PC-9 (cell line): ENCODE data around the gene PMIS2. TPM values are rescaled to one million over a fixed set of nuclear protein-coding genes. Genes with fewer than 3 reads are reported as not detected.

Source experiments
- BruUV-seq: library from RNA; stranded (reverse); fragments of 400-500 nt; replicated peaks from 2 replicates; lab custom pipeline; 2021; lab: Mats Ljungman, UMichigan
- CTCF ChIA-PET: fragments of 300-600 bp; sonication (Branson Sonifier 250); formaldehyde crosslinking; loops from one replicate; lab custom pipeline; 2022; ENCODE audit warnings: antibody characterized with exemption; lab: Charles Lee
- POLR2A ChIA-PET: fragments of 300-600 bp; sonication (Branson Sonifier 250); formaldehyde crosslinking; loops from one replicate; lab custom pipeline; 2022; ENCODE audit warnings: antibody characterized with exemption; ENCODE audit not compliant: unreplicated experiment; lab: Charles Lee
- DNase-seq, 2 experiments: peaks; one replicate each; pipeline versions ENCODE4 v3.0.0 to v3.0.0-alpha.2; 2015 to 2022; ENCODE audit warnings: mixed read lengths in 1 of 2
- H2AFZ ChIP-seq: fragments of 200-600 bp; sonication (generic); 2 replicates; pipeline ENCODE4 v1.8.1; 2017; ENCODE audit warnings: antibody characterized with exemption
- H3F3A ChIP-seq: fragments of 200-600 bp; sonication (generic); 2 replicates; pipeline ENCODE4 v1.8.1; 2017; ENCODE audit warnings: antibody characterized with exemption, mild to moderate bottlenecking, low read depth; ENCODE audit not compliant: insufficient read depth
- H3K27ac ChIP-seq: fragments of 200-600 bp; sonication (generic); 2 replicates; pipeline ENCODE4 v1.6.1; 2016; ENCODE audit warnings: mixed run types
- H3K27me3 ChIP-seq: fragments of 200-600 bp; sonication (generic); 2 replicates; pipeline ENCODE4 v1.6.1; 2016; ENCODE audit warnings: low read depth, mixed run types; ENCODE audit not compliant: insufficient read depth
- H3K36me3 ChIP-seq: fragments of 200-600 bp; sonication (generic); 2 replicates; pipeline ENCODE4 v1.6.1; 2016; ENCODE audit warnings: low read depth, mixed run types
- H3K4me1 ChIP-seq: fragments of 200-600 bp; sonication (generic); replicated peaks from 2 replicates; pipeline ENCODE4 v1.6.1; 2016; ENCODE audit warnings: mixed run types; ENCODE audit not compliant: insufficient read depth
- H3K4me2 ChIP-seq: fragments of 200-600 bp; sonication (generic); 2 replicates; pipeline ENCODE4 v1.6.1; 2017; ENCODE audit warnings: mixed run types
- H3K4me3 ChIP-seq: fragments of 200-600 bp; sonication (generic); 2 replicates; pipeline ENCODE4 v1.6.1; 2016; ENCODE audit warnings: mixed run types
- H3K79me2 ChIP-seq: fragments of 200-600 bp; sonication (generic); 2 replicates; pipeline ENCODE4 v1.6.1; 2017; ENCODE audit warnings: low read depth, mixed run types
- H3K9me2 ChIP-seq: fragments of 200-600 bp; sonication (generic); 2 replicates; pipeline ENCODE4 v1.8.1; 2017; ENCODE audit warnings: mild to moderate bottlenecking; ENCODE audit not compliant: insufficient read depth
- H3K9me3 ChIP-seq: fragments of 200-600 bp; sonication (generic); 2 replicates; pipeline ENCODE4 v1.8.1; 2016; ENCODE audit warnings: low read depth; ENCODE audit not compliant: insufficient read depth
- H4K20me1 ChIP-seq: fragments of 200-600 bp; sonication (generic); 2 replicates; pipeline ENCODE4 v1.8.1; 2017; ENCODE audit not compliant: insufficient read depth
- CTCF ChIP-seq: fragments of 200-600 bp; sonication (generic); conservative IDR thresholded peaks from 2 replicates; pipeline ENCODE4 v1.6.1; 2017; ENCODE audit warnings: mixed run types, antibody characterized with exemption, mild to moderate bottlenecking, moderate library complexity
- EZH2 ChIP-seq: fragments of 200-600 bp; sonication (generic); IDR thresholded peaks from 2 replicates; pipeline ENCODE4 v1.8.0; 2017; ENCODE audit warnings: antibody characterized with exemption, low read depth
- intact Hi-C: fragments of 100-400 bp; cut with micrococcal nuclease; formaldehyde crosslinking; loops from one replicate; pipeline ENCODE4 v1.10.0; 2022; ENCODE audit not compliant: unreplicated experiment
- total RNA-seq: library from RNA; stranded (reverse); gene quantifications from 2 replicates; pipeline ENCODE4 v1.2.3, GENCODE V29; 2021

PMIS2 gene
- total RNA-seq, 1 experiment from 2014 or later, result not detected

- no peak for DNase-seq
- Histone ChIP-seq H3K36me3 (no peaks in the 10 kb centered on the region), H3K27ac (no peak overlapping the region), H3K27me3 (peaks cover 38% of the 10 kb centered on the region), H3K4me3 (no peak overlapping the region), H3K4me1 (no peaks in the 10 kb centered on the region), H3F3A (no peaks in the 10 kb centered on the region), H3K79me2 (no peaks in the 10 kb centered on the region), H4K20me1 (no peaks in the 10 kb centered on the region), H3K4me2 (no peak overlapping the region), H3K9me3 (peaks cover 2% of the 10 kb centered on the region), H3K9me2 (no peaks in the 10 kb centered on the region), H2AFZ (no peak overlapping the region)
- intact Hi-C loops, result no loop called here
- TF ChIP-seq CTCF, result no peak
- no peak for TF ChIP-seq EZH2
- BruUV-seq, result no TSS peak
- CTCF ChIA-PET, result interaction anchor here (0.6 kb wide), 1 partner anchor 8 kb away, joined by 5 read pairs; the partner anchor contains the start of gene ATP4A
- POLR2A ChIA-PET, result no interaction called here
Observed at GRCh38 chr19:35571406-35571965, 14.5 kb upstream of the PMIS2 start.

- BruUV-seq, result no TSS peak
- CTCF ChIA-PET, result no interaction called here
Observed at GRCh38 chr19:35577918-35578317, 8.1 kb upstream of the PMIS2 start.

GRCh38 chr19:35578707-35579106 lies 7.3 kb upstream of the PMIS2 start:
- Histone ChIP-seq H3K27me3 (peaks cover 51% of the 10 kb centered on the region), H2AFZ (no peak overlapping the region), H3K4me3 (no peak overlapping the region), H3K4me1 (no peaks in the 10 kb centered on the region), H3K36me3 (no peaks in the 10 kb centered on the region), H3K79me2 (no peaks in the 10 kb centered on the region), H3K4me2 (no peak overlapping the region), H3K27ac (no peak overlapping the region), H4K20me1 (no peaks in the 10 kb centered on the region), H3F3A (no peaks in the 10 kb centered on the region), H3K9me2 (no peaks in the 10 kb centered on the region), H3K9me3 (peaks cover 5% of the 10 kb centered on the region)
- TF ChIP-seq EZH2, result no peak
- no peak for TF ChIP-seq CTCF
- CTCF ChIA-PET, result no interaction called here
- BruUV-seq, result no TSS peak
- POLR2A ChIA-PET, result no interaction called here
- intact Hi-C loops, result no loop called here
- DNase-seq, result no peak

More at GRCh38 chr19:35577918-35578317, 8.1 kb upstream of the PMIS2 start:
- Histone ChIP-seq H3K9me2 (no peaks in the 10 kb centered on the region), H2AFZ (no peak overlapping the region), H3K27ac (no peak overlapping the region), H4K20me1 (no peaks in the 10 kb centered on the region), H3K36me3 (no peaks in the 10 kb centered on the region), H3K9me3 (peaks cover 5% of the 10 kb centered on the region), H3K79me2 (no peaks in the 10 kb centered on the region), H3K4me2 (no peak overlapping the region), H3K4me1 (no peaks in the 10 kb centered on the region), H3F3A (no peaks in the 10 kb centered on the region), H3K4me3 (no peak overlapping the region), H3K27me3 (peaks cover 51% of the 10 kb centered on the region)
- TF ChIP-seq CTCF, result no peak
- no peak for TF ChIP-seq EZH2
- DNase-seq, result no peak
- POLR2A ChIA-PET, result no interaction called here
- intact Hi-C loops, result no loop called here
